Ovary (tissue), 9 donors: ENCODE measurements around the gene FAM107B. TPM values are rescaled to one million over a fixed set of nuclear protein-coding genes. Genes with fewer than 3 reads are reported as not detected.

ENCODE experiments used
- DNase-seq, 5 donors: peaks; one replicate each; pipeline ENCODE4 v3.0.0-alpha.2; 2019 to 2020
- H3K27ac ChIP-seq, 2 donors: fragments of 200-600 bp; one replicate each; pipeline versions ENCODE4 v1.5.1 to v1.8.0; 2019 to 2022
- H3K27me3 ChIP-seq: fragments of 200-600 bp; one replicate; pipeline ENCODE4 v1.8.0; 2022
- H3K36me3 ChIP-seq: fragments of 200-600 bp; sonication (generic); one replicate; pipeline ENCODE4 v1.5.1; 2019
- H3K4me1 ChIP-seq: one replicate; pipeline ENCODE4 v1.8.1; 2013; ENCODE audit warnings: mild to moderate bottlenecking, moderate library complexity; ENCODE audit not compliant: insufficient read depth
- H3K4me3 ChIP-seq: fragments of 200-600 bp; sonication (generic); one replicate; pipeline ENCODE4 v1.5.1; 2017
- H3K9me3 ChIP-seq, 2 donors: fragments of 200-600 bp in 1 of 2; sonication (generic) in 1 of 2; one replicate each; pipeline versions ENCODE4 v1.5.1 to v1.8.1; 2013 to 2019; ENCODE audit warnings: mild to moderate bottlenecking in 1 of 2, moderate library complexity in 1 of 2
- EP300 ChIP-seq: sonication (generic); formaldehyde crosslinking; IDR thresholded peaks from one replicate; pipeline ENCODE4 v1.6.1; 2017; ENCODE audit warnings: antibody characterized with exemption
- POLR2A ChIP-seq: fragments of 450-650 bp; IDR thresholded peaks from one replicate; pipeline ENCODE4 v1.6.1; 2017; ENCODE audit warnings: antibody characterized with exemption, mild to moderate bottlenecking, moderate library complexity
- WGBS, 3 donors: extraction: QIAGEN DNeasy Blood & Tissue Kit in 1 of 3; methylation state at CpG; one replicate each; pipeline versions ENCODE4 v1.1.5 to v1.1.7; 2013 to 2017; 5-methylcytosine and 5-hydroxymethylcytosine counted together
- intact Hi-C, 4 donors: fragments of 100-400 bp; cut with DNase I; formaldehyde crosslinking; loops; one replicate each; pipeline versions ENCODE4 v1.11.0 to v1.15.1; 2022 to 2023
- polyA plus RNA-seq, 2 donors: library from polyadenylated mRNA; stranded (reverse); fragments of 200-250 nt in 1 of 2; fragments of 350-450 nt in 1 of 2; fragmentation: Illumina TruSeq in 1 of 2; extraction: RNeasy Lipid Tissue Mini Kit (QIAGEN cat#74804) in 1 of 2; gene quantifications; one replicate each; pipeline ENCODE4 v1.2.3, GENCODE V29; 2013 to 2014
- small RNA-seq: library from RNA; depleted of rRNA; stranded (forward); fragments of <200 nt; gene quantifications from one replicate; pipeline ENCODE3, GENCODE V24; 2016
- total RNA-seq, 7 donors: library from RNA; depleted of rRNA in 2 of 7; stranded (reverse); fragments of >200 nt in 2 of 7; fragmentation: NEBNext Ultra II Directional in 3 of 7; extraction: Animal tissue kit (Norgen Biotek cat#: 25700) in 3 of 7; gene quantifications; one replicate each; pipeline versions ENCODE4 v1.1.0 to v1.2.4, GENCODE V29; 2016 to 2023
- TF ChIP-seq, protein P1 (sequence below), 3 donors: fragments of 450-650 bp in 2 of 3; fragments of 200-600 bp in 1 of 3; IDR thresholded peaks; one replicate each; pipeline versions ENCODE4 v1.5.1 to v1.8.0; 2016 to 2022; ENCODE audit warnings: antibody characterized with exemption in 3 of 3, mild to moderate bottlenecking in 1 of 3
- donor health status: DM: no; HTN: no; CAD: no; lungs with moderate emphysema.
- donor health status: DM: no; HTN: no; CAD: no.
- donor health status: Bipolar disorder and iron deficiency.
- donor health status: DM: yes; HTN: yes; CAD: no.
- donor health status: DM: no; HTN: no; CAD: no.
- donor health status: DM: yes; HTN: yes; CAD: no.

The FAM107B gene
- total and polyA plus RNA-seq, 9 donors, result 6.0 to 26.6 (median 15.0) TPM

DNA sequence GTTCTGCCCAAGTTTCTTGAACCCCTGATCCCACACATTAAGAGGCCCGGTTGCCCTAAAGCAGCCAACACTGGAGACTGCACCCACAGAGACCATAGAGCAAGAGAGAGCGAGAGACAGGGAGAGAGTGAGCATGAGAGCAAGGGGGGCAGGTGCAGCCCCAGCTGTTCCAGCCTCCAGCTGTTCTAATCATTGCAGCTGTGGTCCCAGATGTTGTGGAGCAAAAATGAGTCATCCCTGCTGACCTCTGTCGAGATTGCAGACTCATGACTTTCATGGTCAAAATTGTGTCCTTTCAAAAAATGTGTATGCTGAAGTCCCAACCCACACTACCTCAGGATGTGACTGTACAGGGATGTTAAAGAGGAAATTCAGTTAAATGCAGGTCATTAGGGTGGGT lies 300.0 kb downstream of the FAM107B start:
- H3K4me3 ChIP-seq, result no peak overlapping the region
- H3K36me3 ChIP-seq, result no peaks in the 10 kb centered on the region
- no peak for TF ChIP-seq POLR2A
- TF ChIP-seq EP300, result no peak
- TF ChIP-seq, protein P1, sequence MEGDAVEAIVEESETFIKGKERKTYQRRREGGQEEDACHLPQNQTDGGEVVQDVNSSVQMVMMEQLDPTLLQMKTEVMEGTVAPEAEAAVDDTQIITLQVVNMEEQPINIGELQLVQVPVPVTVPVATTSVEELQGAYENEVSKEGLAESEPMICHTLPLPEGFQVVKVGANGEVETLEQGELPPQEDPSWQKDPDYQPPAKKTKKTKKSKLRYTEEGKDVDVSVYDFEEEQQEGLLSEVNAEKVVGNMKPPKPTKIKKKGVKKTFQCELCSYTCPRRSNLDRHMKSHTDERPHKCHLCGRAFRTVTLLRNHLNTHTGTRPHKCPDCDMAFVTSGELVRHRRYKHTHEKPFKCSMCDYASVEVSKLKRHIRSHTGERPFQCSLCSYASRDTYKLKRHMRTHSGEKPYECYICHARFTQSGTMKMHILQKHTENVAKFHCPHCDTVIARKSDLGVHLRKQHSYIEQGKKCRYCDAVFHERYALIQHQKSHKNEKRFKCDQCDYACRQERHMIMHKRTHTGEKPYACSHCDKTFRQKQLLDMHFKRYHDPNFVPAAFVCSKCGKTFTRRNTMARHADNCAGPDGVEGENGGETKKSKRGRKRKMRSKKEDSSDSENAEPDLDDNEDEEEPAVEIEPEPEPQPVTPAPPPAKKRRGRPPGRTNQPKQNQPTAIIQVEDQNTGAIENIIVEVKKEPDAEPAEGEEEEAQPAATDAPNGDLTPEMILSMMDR (IDR thresholded peaks at IDR 0.05), result no peak
- no peaks in the 10 kb centered on the region for H3K9me3 ChIP-seq
- DNase-seq, result no peak
- WGBS, 3 donors, result 41 to 49% (median 46%) methylated on average over 3 of the region's 3 CpGs
- no peaks in the 10 kb centered on the region for H3K4me1 ChIP-seq
- no peaks in the 10 kb centered on the region for H3K27me3 ChIP-seq
- intact Hi-C loops, result loop anchor here in 2 of 4 donors (10.0 kb wide), 2 partner anchors 280 to 680 kb away; no protein-coding TSS in a partner anchor
- H3K27ac ChIP-seq, result no peak overlapping the region

DNA sequence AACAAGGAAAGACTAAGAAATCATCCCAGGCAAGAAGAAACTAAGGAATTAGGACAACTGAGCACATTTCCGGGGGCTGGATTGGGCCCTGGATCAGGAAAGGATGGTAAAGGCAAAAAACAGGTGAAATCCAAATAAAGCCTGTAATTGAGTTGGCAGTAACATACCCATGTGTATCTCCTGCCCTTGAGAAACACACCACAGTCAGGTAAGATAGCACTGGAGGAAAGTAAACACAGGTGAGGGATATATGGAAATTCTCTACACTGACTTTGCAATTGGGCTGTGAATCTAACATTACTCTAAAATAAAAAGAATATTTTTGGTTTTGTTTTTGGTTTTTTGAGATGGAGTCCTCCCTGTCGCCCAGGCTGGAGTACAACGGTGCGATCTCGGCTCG lies 303.8 kb downstream of the FAM107B start:
- no peak overlapping the region for H3K27ac ChIP-seq
- H3K36me3 ChIP-seq, result no peaks in the 10 kb centered on the region
- H3K4me3 ChIP-seq, result no peak overlapping the region
- no peak for DNase-seq
- H3K9me3 ChIP-seq, result no peaks in the 10 kb centered on the region
- H3K4me1 ChIP-seq, result no peaks in the 10 kb centered on the region
- TF ChIP-seq EP300 (no peak), POLR2A (no peak)
- TF ChIP-seq, protein P1 (IDR thresholded peaks at IDR 0.05), result no peak
- intact Hi-C loops, result loop anchor here in 2 of 4 donors (10.0 kb wide), 2 partner anchors 276 to 676 kb away; no protein-coding TSS in a partner anchor
- 96% methylated on average over 6 of the region's 6 CpGs for WGBS, 3 donors
- no peaks in the 10 kb centered on the region for H3K27me3 ChIP-seq

DNA sequence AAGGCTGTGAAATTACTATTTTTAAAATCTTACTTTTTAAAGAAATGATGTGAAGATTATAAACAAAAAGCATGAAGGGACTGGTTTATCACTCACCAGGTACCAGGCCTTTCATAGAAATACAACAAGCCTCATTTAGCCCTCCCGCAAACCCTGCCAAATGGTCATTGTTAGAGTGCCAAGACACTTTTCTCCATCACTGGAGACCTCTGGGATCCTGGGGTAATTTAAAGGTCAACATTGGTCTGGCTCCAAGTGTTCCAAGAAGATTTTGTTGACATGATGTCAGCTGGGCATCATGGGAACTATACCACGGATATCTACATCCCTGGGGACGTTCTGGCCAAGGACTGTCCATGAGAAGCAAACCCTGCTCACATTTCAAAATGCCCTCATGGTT lies 306.0 kb downstream of the FAM107B start:
- intact Hi-C loops, result no loop called here
- no peak overlapping the region for H3K4me3 ChIP-seq
- no peak overlapping the region for H3K27ac ChIP-seq
- H3K36me3 ChIP-seq, result no peaks in the 10 kb centered on the region
- DNase-seq, result no peak
- H3K4me1 ChIP-seq, result no peaks in the 10 kb centered on the region
- no peaks in the 10 kb centered on the region for H3K27me3 ChIP-seq
- TF ChIP-seq EP300 (no peak), POLR2A (no peak)
- TF ChIP-seq, protein P1 (IDR thresholded peaks at IDR 0.05), result no peak
- no peaks in the 10 kb centered on the region for H3K9me3 ChIP-seq
- WGBS, 3 donors, result 68 to 86% (median 83%) methylated on average over 3 of the region's 3 CpGs

Small RNA genes lying within 50 kb of the gene (small RNA-seq; reads per million reads assigned to genes)
- 0.35 reads per million for gene RNA5SP302

Other genes with a start within 250 kb of the FAM107B start
- 1 to 10 TPM; 1.5 to 6.0 (median 4.4) TPM for gene CDNF, start 63.1 kb upstream of the FAM107B start, total RNA-seq
- 1 to 10 TPM; 2.9 to 3.4 TPM for gene CDNF, start 63.1 kb upstream of the FAM107B start, polyA plus RNA-seq
- 10 to 100 TPM in 4 of 7 donors, 1 to 10 TPM in 3; 7.7 to 13.6 (median 10.6) TPM for gene HSPA14, start 63.4 kb upstream of the FAM107B start, total RNA-seq
- 1 to 10 TPM; 7.5 to 7.8 TPM for gene HSPA14, start 63.4 kb upstream of the FAM107B start, polyA plus RNA-seq
- 10 to 100 TPM in 3 of 7 donors, 1 to 10 TPM in 4; 9.2 to 15.1 (median 9.9) TPM for gene MSANTD7, start 63.4 kb upstream of the FAM107B start, total RNA-seq
- gene MSANTD7, start 63.4 kb upstream of the FAM107B start, polyA plus RNA-seq, result 1 to 10 TPM; 6.7 to 9.3 TPM
- gene SUV39H2, start 104.0 kb upstream of the FAM107B start, total RNA-seq, result 10 to 100 TPM in 3 of 7 donors, 1 to 10 TPM in 4; 3.7 to 16.4 (median 9.0) TPM
- gene SUV39H2, start 104.0 kb upstream of the FAM107B start, polyA plus RNA-seq, result 1 to 10 TPM; 3.0 to 5.0 TPM
- gene DCLRE1C, start 179.2 kb upstream of the FAM107B start, total RNA-seq, result 10 to 100 TPM in 3 of 7 donors, 1 to 10 TPM in 4; 6.3 to 12.9 (median 8.8) TPM
- gene DCLRE1C, start 179.2 kb upstream of the FAM107B start, polyA plus RNA-seq, result 10 to 100 TPM in 1 of 2 donors, 1 to 10 TPM in 1; 5.0 to 11.8 TPM
- under 1 TPM in 1 of 7 donors, not detected in 6; 0.69 TPM for gene MEIG1, start 184.5 kb upstream of the FAM107B start, total RNA-seq
- under 1 TPM in 1 of 2 donors, not detected in 1; 0.67 TPM for gene MEIG1, start 184.5 kb upstream of the FAM107B start, polyA plus RNA-seq